Keratinocyte (primary cell): ENCODE data around the gene ADCY7.

Experiments
- CTCF ChIP-seq, 3 experiments: IDR thresholded peaks in 1 of 3; conservative IDR thresholded peaks in 1 of 3; optimal IDR thresholded peaks in 1 of 3; 2 replicates in 2 of 3; 3 replicates in 1 of 3; pipeline versions ENCODE3 to v1.5.1; 2011; ENCODE audit warnings: low read length in 3 of 3, mild to moderate bottlenecking in 3 of 3, moderate library complexity in 2 of 3, control low read depth in 1 of 3, inconsistent platforms in 1 of 3; ENCODE audit not compliant: insufficient read depth in 2 of 3; ENCODE audit errors: extremely low read depth in 1 of 3
- EZH2 ChIP-seq: IDR thresholded peaks from one replicate; pipeline ENCODE4 v1.6.1; 2012; ENCODE audit warnings: inconsistent platforms, mild to moderate bottlenecking, low read length, moderate library complexity

DNA sequence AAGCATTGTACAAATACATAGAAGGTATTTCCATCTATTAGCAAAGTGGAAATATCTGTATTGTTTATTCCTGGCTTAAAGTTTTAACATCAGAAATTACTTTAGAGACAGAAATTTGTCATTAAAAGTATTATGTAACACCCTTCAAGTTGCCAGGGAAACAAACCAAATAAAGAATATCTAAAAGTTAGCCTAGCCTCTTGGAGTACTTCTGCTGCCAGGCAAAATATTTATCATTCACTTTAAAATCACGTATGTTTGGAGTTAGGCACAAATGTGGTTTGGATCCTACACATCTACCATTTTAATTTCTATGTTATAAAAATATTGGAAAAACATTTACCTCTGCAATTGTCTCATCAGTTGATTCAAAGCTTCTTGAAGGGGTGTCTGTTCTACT, 87.7 kb downstream of the ADCY7 start:
- no peak for TF ChIP-seq CTCF (optimal IDR thresholded peaks at IDR 0.05 in 1 of 3, IDR thresholded peaks at IDR 0.05 in 1 of 3, conservative IDR thresholded peaks at IDR 0.05 in 1 of 3; ENCODE audit: extremely low read depth in 1 of 3, insufficient read depth in 2 of 3, low read length in 3 of 3)
- no peak for TF ChIP-seq EZH2
